Activated T-helper 2 cell treated with anti-CD3 and anti-CD28 coated beads, Interferon-gamma antibody, Interleukin-2, Interleukin-4, amounts not matched to agents 10 μg/mL and 5 μg/mL and 100 μg/mL, durations not matched to agents 14 hours and 24 hours and 36 hours (primary cell): ENCODE measurements around the gene CXCL9. TPM values are rescaled to one million over a fixed set of nuclear protein-coding genes. Genes with fewer than 3 reads are reported as not detected.
"Not testable (repeated sequence)": the region's sequence is repeated elsewhere in the genome, so short reads cannot be mapped to it uniquely, and the experiment has no call there.

ENCODE experiments used
- DNase-seq: peaks from one replicate; pipeline ENCODE4 v3.0.0; 2021; ENCODE audit warnings: low spot score
- H3K27ac Mint-ChIP-seq: one replicate; pipeline ENCODE4 v1.8.0; 2021; ENCODE audit warnings: mixed read lengths
- H3K27me3 Mint-ChIP-seq: one replicate; pipeline ENCODE4 v1.8.0; 2021; ENCODE audit warnings: low read depth, mixed read lengths
- H3K36me3 Mint-ChIP-seq: one replicate; pipeline ENCODE4 v1.8.0; 2021; ENCODE audit warnings: low read depth, mixed read lengths
- H3K4me1 Mint-ChIP-seq: one replicate; pipeline ENCODE4 v1.8.0; 2021; ENCODE audit warnings: low read depth, mixed read lengths
- H3K4me3 Mint-ChIP-seq: one replicate; pipeline ENCODE4 v1.8.0; 2021; ENCODE audit warnings: low read depth, mild to moderate bottlenecking, moderate library complexity, mixed read lengths
- H3K9me3 Mint-ChIP-seq: one replicate; pipeline ENCODE4 v1.8.0; 2021; ENCODE audit warnings: mixed read lengths
- intact Hi-C: fragments of 100-400 bp; cut with micrococcal nuclease; formaldehyde crosslinking; loops from one replicate; pipeline ENCODE4 v1.15.1; 2023
- total RNA-seq: library from RNA; stranded (reverse); gene quantifications from 2 replicates; pipeline ENCODE4 v1.2.3, GENCODE V29; 2022

The CXCL9 gene
- total RNA-seq, 1 donor from 2014 or later = 0.09 TPM

GRCh38 chr4:76010576-76010975 is 3.3 kb upstream of the CXCL9 start:
- no peaks in the 10 kb centered on the region for H3K36me3 Mint-ChIP-seq
- no peak for DNase-seq
- no peaks in the 10 kb centered on the region for H3K9me3 Mint-ChIP-seq
- H3K4me3 Mint-ChIP-seq = no peak overlapping the region
- H3K27ac Mint-ChIP-seq = no peak overlapping the region
- intact Hi-C loops = no loop called here
- peaks cover 9% of the 10 kb centered on the region for H3K4me1 Mint-ChIP-seq
- H3K27me3 Mint-ChIP-seq = peaks cover 9% of the 10 kb centered on the region

GRCh38 chr4:76009311-76009710 is 2.0 kb upstream of the CXCL9 start:
- intact Hi-C loops = no loop called here
- Mint-ChIP-seq H3K4me3 (no peak overlapping the region), H3K36me3 (no peaks in the 10 kb centered on the region), H3K27me3 (peaks cover 9% of the 10 kb centered on the region), H3K27ac (no peak overlapping the region), H3K9me3 (no peaks in the 10 kb centered on the region), H3K4me1 (peaks cover 5% of the 10 kb centered on the region)
- no peak for DNase-seq

DNA sequence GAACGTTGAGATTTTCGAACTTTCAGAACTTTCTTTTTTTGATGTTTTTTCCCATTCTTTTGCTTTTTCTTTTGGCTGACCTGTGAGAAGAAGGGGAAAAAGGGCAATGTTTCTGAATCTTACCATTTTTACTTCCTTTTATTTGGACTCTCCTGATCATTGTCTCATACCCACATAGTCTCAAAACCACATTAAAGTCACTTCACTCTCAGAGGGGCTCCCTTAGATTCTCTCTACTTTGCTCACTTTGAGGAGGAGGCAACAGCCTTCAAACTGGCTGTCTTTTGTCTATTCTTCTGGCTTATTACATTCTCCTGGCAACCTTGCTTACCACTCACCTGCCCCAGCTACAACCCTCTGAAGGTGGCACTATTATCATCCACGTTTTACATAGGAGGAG is 3.7 kb downstream of the CXCL9 start:
- H3K27ac Mint-ChIP-seq = no peak overlapping the region
- no peaks in the 10 kb centered on the region for H3K36me3 Mint-ChIP-seq
- intact Hi-C loops = no loop called here
- peaks cover 7% of the 10 kb centered on the region for H3K27me3 Mint-ChIP-seq
- DNase-seq = no peak
- H3K4me1 Mint-ChIP-seq = peaks cover 15% of the 10 kb centered on the region
- H3K4me3 Mint-ChIP-seq = no peak overlapping the region
- H3K9me3 Mint-ChIP-seq = no peaks in the 10 kb centered on the region

- Mint-ChIP-seq H3K27me3 (peaks cover 4% of the 10 kb centered on the region), H3K4me1 (peaks cover 15% of the 10 kb centered on the region), H3K36me3 (no peaks in the 10 kb centered on the region), H3K4me3 (no peak overlapping the region), H3K9me3 (no peaks in the 10 kb centered on the region), H3K27ac (no peak overlapping the region)
- no peak for DNase-seq
- intact Hi-C loops = no loop called here
Observed at GRCh38 chr4:76003035-76003434, 4.3 kb downstream of the CXCL9 start.

DNA sequence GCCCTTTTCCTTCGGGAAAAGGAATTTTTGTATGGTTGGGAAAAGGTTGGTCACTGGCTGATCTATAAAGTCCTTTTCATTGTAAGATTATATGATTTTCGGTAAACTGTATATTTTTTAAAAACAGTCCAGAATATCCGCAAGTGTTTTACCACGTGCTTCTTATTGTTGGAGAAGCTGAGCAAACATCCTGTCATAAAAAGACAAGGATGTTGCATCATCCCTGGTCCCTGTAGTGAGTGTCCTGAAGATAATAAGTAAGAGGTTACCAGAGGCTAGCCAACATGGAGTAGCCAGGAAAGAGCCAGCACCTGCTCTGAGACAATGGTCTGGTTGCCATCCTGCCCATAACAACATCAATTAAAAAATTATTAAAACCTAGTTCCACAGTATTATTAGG is 5.1 kb downstream of the CXCL9 start:
- Mint-ChIP-seq H3K4me3 (no peak overlapping the region), H3K4me1 (peaks cover 17% of the 10 kb centered on the region), H3K9me3 (no peaks in the 10 kb centered on the region), H3K27ac (no peak overlapping the region), H3K36me3 (no peaks in the 10 kb centered on the region), H3K27me3 (peaks cover 3% of the 10 kb centered on the region)
- DNase-seq = no peak
- intact Hi-C loops = no loop called here

GRCh38 chr4:76001700-76002099 is 5.6 kb downstream of the CXCL9 start:
- Mint-ChIP-seq H3K27ac (no peak overlapping the region), H3K4me1 (peaks cover 17% of the 10 kb centered on the region), H3K36me3 (no peaks in the 10 kb centered on the region), H3K27me3 (no peaks in the 10 kb centered on the region), H3K9me3 (no peaks in the 10 kb centered on the region), H3K4me3 (no peak overlapping the region)
- intact Hi-C loops = no loop called here
- DNase-seq = no peak

GRCh38 chr4:76000279-76000678 is 7.0 kb downstream of the CXCL9 start:
- intact Hi-C loops = no loop called here
- H3K36me3 Mint-ChIP-seq = no peaks in the 10 kb centered on the region
- DNase-seq = no peak
- no peaks in the 10 kb centered on the region for H3K27me3 Mint-ChIP-seq
- H3K27ac Mint-ChIP-seq = no peak overlapping the region
- H3K4me1 Mint-ChIP-seq = peaks cover 20% of the 10 kb centered on the region
- no peaks in the 10 kb centered on the region for H3K9me3 Mint-ChIP-seq
- no peak overlapping the region for H3K4me3 Mint-ChIP-seq

DNA sequence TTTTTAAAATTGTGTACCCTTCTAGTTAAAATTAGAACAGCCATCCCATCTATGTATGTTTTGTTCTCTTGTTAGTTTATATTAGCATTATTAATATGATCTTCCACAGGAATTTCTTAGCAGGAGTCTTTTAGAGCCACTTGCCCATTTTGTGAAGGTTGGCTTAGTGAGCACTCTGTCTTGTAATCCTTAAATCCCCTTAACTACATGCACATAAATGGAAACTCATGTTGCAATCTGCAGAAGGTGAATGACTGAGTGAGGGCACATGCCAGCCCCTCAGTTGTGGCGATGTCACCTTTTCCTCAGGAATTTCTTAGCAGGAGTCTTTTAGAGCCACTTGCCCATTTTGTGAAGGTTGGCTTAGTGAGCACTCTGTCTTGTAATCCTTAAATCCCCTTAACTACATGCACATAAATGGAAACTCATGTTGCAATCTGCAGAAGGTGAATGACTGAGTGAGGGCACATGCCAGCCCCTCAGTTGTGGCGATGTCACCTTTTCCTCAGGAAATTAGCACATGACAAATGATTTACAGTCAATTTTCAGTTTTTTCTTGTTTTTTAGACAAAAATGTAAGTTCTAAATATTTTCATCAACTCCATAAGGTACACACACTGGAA is 8.7 kb downstream of the CXCL9 start:
- H3K36me3 Mint-ChIP-seq, H3K27me3 Mint-ChIP-seq, H3K4me3 Mint-ChIP-seq, H3K9me3 Mint-ChIP-seq, intact Hi-C loops, DNase-seq, H3K27ac Mint-ChIP-seq: not testable (repeated sequence)
- H3K4me1 Mint-ChIP-seq = peaks cover 15% of the 10 kb centered on the region

- Mint-ChIP-seq H3K36me3 (no peaks in the 10 kb centered on the region), H3K27me3 (no peaks in the 10 kb centered on the region), H3K4me3 (no peak overlapping the region), H3K9me3 (no peaks in the 10 kb centered on the region), H3K27ac (no peak overlapping the region), H3K4me1 (peaks cover 14% of the 10 kb centered on the region)
- DNase-seq = no peak
- intact Hi-C loops = no loop called here
Observed at GRCh38 chr4:75997946-75998345, 9.4 kb downstream of the CXCL9 start.

DNA sequence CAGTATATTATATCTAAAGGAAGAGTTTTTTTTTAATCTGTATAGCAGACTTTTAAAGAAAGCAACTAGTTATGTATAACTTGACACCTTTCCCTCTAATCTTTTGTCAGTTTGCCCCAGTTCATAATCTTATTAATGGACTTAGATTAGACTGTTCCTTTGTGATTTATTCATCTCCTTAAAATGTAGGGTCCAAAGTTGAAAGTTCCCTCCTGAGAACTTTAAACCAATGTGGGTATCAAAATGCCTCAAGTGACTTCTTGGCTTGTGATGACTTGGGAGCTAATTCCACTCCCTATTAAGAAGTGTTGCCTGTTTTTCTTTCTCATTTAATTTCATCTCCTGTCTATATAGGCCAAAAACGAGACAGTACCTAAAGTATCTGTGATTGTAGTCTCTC is 10.2 kb downstream of the CXCL9 start:
- DNase-seq = no peak
- H3K4me3 Mint-ChIP-seq = no peak overlapping the region
- intact Hi-C loops = no loop called here
- no peaks in the 10 kb centered on the region for H3K9me3 Mint-ChIP-seq
- no peaks in the 10 kb centered on the region for H3K27me3 Mint-ChIP-seq
- H3K4me1 Mint-ChIP-seq = peaks cover 8% of the 10 kb centered on the region
- H3K27ac Mint-ChIP-seq = no peak overlapping the region
- H3K36me3 Mint-ChIP-seq = no peaks in the 10 kb centered on the region

- intact Hi-C loops = loop anchor here (1.0 kb wide), 1 partner anchor 72 kb away; no protein-coding TSS in a partner anchor
- no peaks in the 10 kb centered on the region for H3K9me3 Mint-ChIP-seq
- no peak overlapping the region for H3K4me3 Mint-ChIP-seq
- no peak for DNase-seq
- no peaks in the 10 kb centered on the region for H3K27me3 Mint-ChIP-seq
- peaks cover 5% of the 10 kb centered on the region for H3K4me1 Mint-ChIP-seq
- H3K27ac Mint-ChIP-seq = no peak overlapping the region
- H3K36me3 Mint-ChIP-seq = no peaks in the 10 kb centered on the region
Observed at GRCh38 chr4:75995727-75996126, 11.6 kb downstream of the CXCL9 start.

DNA sequence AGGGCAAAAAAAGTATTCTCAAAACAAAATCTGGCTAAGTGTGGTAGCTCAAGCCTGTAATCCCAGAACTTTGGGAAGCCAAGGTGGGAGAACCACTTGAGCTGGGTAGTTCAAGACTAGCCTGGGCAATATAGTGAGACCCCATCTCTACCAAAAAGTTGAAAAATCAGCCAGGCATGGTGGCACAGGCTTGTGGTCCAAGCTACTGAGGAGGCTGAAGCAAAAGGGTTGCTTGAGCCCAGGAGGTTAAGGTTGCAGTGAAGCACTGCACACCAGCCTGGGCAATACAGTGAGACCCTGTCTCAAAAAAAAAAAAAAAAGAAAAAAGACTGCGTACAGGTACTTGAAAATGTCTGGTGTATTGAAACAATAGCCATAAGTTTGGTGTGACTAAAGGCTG is 14.8 kb downstream of the CXCL9 start:
- Mint-ChIP-seq H3K27me3 (no peaks in the 10 kb centered on the region), H3K27ac (no peak overlapping the region), H3K9me3 (no peaks in the 10 kb centered on the region), H3K4me3 (no peak overlapping the region), H3K4me1 (peaks cover 24% of the 10 kb centered on the region), H3K36me3 (peaks cover 20% of the 10 kb centered on the region)
- DNase-seq = no peak
- intact Hi-C loops = no loop called here

- DNase-seq = no peak
- peaks cover 20% of the 10 kb centered on the region for H3K36me3 Mint-ChIP-seq
- H3K27ac Mint-ChIP-seq = peak overlapping the region; percentile 62
- H3K4me3 Mint-ChIP-seq = peak overlapping the region; percentile 87
- H3K4me1 Mint-ChIP-seq = peaks cover 25% of the 10 kb centered on the region
- no peaks in the 10 kb centered on the region for H3K27me3 Mint-ChIP-seq
- intact Hi-C loops = loop anchor here (1.0 to 2.0 kb wide), 2 partner anchors 49 to 266 kb away; partner anchors contain the start of genes NAAA and USO1
- H3K9me3 Mint-ChIP-seq = no peaks in the 10 kb centered on the region
Observed at GRCh38 chr4:75989846-75990528, 17.3 kb downstream of the CXCL9 start.
